Measurements from ENCODE around the gene PHLPP1.

The PHLPP1 gene

DNA sequence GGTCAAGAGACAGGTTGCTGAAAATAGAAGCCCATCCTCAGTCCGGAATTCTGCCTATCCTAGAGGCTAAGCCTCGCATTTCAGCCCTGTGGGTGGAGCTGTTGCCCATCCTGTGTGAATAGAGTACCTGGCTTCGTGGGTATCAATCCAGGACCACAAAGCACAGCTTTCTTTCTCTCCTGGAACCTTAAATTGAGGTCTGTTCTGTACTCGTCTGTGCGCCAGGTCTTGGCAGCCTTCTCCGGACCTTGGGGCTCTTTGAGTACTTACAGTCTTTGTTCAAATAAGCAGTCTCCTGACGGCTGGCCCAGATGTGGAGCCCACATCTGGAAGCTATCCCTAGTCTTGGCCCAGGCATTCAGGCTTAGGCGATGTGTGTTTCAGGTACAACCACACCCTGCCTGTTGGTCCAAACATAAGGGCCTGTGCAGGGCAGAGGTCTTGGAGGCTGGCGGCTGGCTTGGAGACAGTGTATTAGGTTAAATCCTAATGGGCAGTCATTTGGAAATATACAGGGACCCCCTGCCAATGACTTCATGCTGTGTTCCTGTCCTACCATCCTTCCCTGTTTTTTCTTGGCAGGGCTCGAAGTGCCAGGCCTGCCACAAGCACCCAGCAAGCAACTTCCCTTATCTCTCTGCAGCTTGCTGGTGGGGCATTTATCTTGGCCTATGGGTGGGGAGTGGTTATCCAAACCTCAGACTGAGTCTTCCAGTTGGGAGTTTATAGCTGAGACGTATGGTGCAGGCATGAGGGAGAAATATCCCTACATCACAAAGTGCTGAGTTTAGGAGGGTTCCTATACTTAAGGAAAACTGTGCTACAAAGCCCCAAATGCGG lies 310.1 kb downstream of the PHLPP1 start:
- DNase-seq = peak; percentile 52

DNA sequence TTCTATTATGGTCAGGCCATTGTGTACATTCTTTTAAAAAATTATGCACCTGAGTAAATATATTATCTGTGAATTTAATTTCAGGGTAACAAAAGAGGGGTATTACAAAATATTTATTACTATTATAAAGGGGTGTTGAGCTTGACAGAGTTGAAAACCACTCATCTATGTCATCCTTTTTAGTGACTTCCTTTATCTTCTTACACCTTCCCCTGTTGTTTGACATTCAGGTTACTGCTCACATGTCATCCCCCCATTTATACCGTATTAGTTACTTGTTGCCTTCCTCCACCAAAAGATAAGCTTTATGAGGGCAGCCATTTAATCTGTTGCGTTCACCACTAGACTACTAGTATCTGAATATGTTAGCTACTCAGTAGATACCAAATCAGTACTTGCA lies 313.0 kb downstream of the PHLPP1 start:
- no peak for DNase-seq
